LNCaP clone FGC (cell line): ENCODE data around the gene HDAC4.

Experiments
- DNase-seq: peaks from one replicate; pipeline ENCODE4 v3.0.0-alpha.2; 2011; ENCODE audit warnings: low read depth
- H3K4me3 ChIP-seq: 2 replicates; pipeline ENCODE4 v1.5.1; 2011; ENCODE audit warnings: mild to moderate bottlenecking, low read depth, low read length, control low read depth
- TF ChIP-seq, protein P1 (sequence below): IDR thresholded peaks from 2 replicates; pipeline ENCODE4 v1.5.1; 2012; ENCODE audit warnings: mild to moderate bottlenecking; ENCODE audit not compliant: control insufficient read depth, insufficient read depth; ENCODE audit errors: extremely low read depth

The HDAC4 gene

DNA sequence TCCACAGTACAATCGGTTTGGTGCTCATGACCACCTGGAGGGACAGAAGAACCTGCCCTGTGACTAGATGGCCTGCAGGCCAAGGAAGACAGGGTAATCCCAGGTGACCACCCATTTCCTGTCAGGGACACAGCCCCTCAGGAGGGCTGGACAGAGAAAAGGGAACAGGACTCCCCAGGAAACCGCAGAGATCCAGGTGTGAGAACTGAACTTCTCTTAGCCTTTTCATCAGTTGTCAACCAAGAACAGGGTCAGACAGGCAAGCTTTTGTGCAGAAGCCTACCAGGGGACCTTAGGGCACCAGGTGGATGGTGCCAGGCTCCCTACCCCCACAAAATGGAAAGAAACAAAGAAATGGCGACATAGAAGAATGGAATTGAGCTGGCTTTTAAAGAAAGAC lies 132.3 kb downstream of the HDAC4 start:
- H3K4me3 ChIP-seq = no peak overlapping the region
- DNase-seq = no peak
- TF ChIP-seq, protein P1, sequence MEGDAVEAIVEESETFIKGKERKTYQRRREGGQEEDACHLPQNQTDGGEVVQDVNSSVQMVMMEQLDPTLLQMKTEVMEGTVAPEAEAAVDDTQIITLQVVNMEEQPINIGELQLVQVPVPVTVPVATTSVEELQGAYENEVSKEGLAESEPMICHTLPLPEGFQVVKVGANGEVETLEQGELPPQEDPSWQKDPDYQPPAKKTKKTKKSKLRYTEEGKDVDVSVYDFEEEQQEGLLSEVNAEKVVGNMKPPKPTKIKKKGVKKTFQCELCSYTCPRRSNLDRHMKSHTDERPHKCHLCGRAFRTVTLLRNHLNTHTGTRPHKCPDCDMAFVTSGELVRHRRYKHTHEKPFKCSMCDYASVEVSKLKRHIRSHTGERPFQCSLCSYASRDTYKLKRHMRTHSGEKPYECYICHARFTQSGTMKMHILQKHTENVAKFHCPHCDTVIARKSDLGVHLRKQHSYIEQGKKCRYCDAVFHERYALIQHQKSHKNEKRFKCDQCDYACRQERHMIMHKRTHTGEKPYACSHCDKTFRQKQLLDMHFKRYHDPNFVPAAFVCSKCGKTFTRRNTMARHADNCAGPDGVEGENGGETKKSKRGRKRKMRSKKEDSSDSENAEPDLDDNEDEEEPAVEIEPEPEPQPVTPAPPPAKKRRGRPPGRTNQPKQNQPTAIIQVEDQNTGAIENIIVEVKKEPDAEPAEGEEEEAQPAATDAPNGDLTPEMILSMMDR = no peak

DNA sequence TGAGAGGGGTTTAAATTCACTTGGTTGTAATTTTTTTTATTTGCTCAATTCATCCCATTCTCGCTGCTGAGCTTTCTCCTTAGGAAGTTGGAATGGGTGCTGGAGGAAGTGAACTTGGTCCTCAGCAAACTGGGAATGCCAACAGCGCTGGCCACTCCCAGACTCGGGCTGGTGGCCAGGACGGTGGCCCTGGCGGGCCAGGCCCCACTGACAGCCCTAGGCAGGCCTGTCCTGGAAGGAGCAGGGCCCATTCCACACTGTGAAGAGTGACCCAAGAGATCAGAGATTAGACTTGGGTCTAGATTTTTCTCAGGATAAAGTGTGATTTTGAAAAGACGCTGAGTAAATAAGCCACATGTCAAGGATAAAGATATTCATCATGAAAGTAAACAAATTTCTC lies 132.7 kb downstream of the HDAC4 start:
- peak; percentile 75 for DNase-seq
- no peak overlapping the region for H3K4me3 ChIP-seq

GRCh38 chr2:239267288-239267951 lies 133.4 kb downstream of the HDAC4 start:
- TF ChIP-seq, protein P1 = 0 out of 2 replicates have a peak, but pooled peaks have one; percentile 4
- no peak for DNase-seq
- no peak overlapping the region for H3K4me3 ChIP-seq

More for the DNA sequence above, 132.7 kb downstream of the HDAC4 start:
- TF ChIP-seq, protein P1 = no peak

- no peak overlapping the region for H3K4me3 ChIP-seq
- TF ChIP-seq, protein P1 = no peak
- DNase-seq = no peak
Observed at GRCh38 chr2:239266779-239267287, 134.0 kb downstream of the HDAC4 start.

DNA sequence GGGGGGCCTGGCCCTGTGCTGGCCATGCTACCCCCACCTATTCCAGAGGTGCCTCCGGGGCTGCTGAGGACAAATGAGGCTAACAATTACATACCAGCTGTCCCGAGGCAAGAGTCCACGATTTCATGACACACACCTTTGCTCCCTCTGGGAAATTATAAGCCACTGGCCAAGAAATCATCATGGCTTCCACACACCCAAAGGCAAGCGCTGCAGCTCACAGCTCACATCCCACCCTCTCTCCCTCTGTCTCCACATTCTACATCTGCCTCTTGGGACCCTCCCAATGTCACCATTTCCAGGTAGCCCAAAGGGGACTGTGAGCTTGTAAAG lies 134.4 kb downstream of the HDAC4 start:
- no peak overlapping the region for H3K4me3 ChIP-seq
- TF ChIP-seq, protein P1 = no peak
- no peak for DNase-seq

GRCh38 chr2:239265681-239266433 lies 135.0 kb downstream of the HDAC4 start:
- H3K4me3 ChIP-seq = no peak overlapping the region
- TF ChIP-seq, protein P1 = no peak
- no peak for DNase-seq
